GM10847 (cell line): ENCODE measurements around the gene XCR1.

Source experiments
- POLR2A ChIP-seq: IDR thresholded peaks from 2 replicates; pipeline ENCODE4 v1.6.1; 2011; ENCODE audit not compliant: insufficient read length; ENCODE audit errors: extremely low read depth

The XCR1 gene

GRCh38 chr3:46027021-46027705, at the start of gene XCR1:
Gene XCR1, minus strand, starts transcription at chr3:46027483. Its CDS starts 5,536 bp downstream, at chr3:46021947.
- no peak for TF ChIP-seq POLR2A

- no peak for TF ChIP-seq POLR2A
These were observed 49.3 kb upstream of the XCR1 start for GRCh38 chr3:46076606-46077005.

- no peak for TF ChIP-seq POLR2A
These were observed 48.5 kb upstream of the XCR1 start for GRCh38 chr3:46075816-46076215.

- no peak for TF ChIP-seq POLR2A
These were observed 44.1 kb upstream of the XCR1 start for GRCh38 chr3:46071222-46071858.

GRCh38 chr3:46070595-46071093, 43.4 kb upstream of the XCR1 start:
- no peak for TF ChIP-seq POLR2A

- TF ChIP-seq POLR2A, result no peak
These were observed 41.2 kb upstream of the XCR1 start for GRCh38 chr3:46068501-46068900.

GRCh38 chr3:46067401-46067800, 40.1 kb upstream of the XCR1 start:
- TF ChIP-seq POLR2A, result no peak

GRCh38 chr3:46065750-46066256, 38.5 kb upstream of the XCR1 start:
- no peak for TF ChIP-seq POLR2A

- TF ChIP-seq POLR2A, result no peak
These were observed 38.0 kb upstream of the XCR1 start for GRCh38 chr3:46065294-46065705.

GRCh38 chr3:46062679-46063078, 35.4 kb upstream of the XCR1 start:
- TF ChIP-seq POLR2A, result no peak

- no peak for TF ChIP-seq POLR2A
These were observed 34.6 kb upstream of the XCR1 start for GRCh38 chr3:46061887-46062286.

- no peak for TF ChIP-seq POLR2A
These were observed 33.9 kb upstream of the XCR1 start for GRCh38 chr3:46061108-46061720.

- TF ChIP-seq POLR2A, result no peak
These were observed 33.3 kb upstream of the XCR1 start for GRCh38 chr3:46060551-46060950.

GRCh38 chr3:46059432-46059831, 32.1 kb upstream of the XCR1 start:
- TF ChIP-seq POLR2A, result no peak

- no peak for TF ChIP-seq POLR2A
These were observed 31.7 kb upstream of the XCR1 start for GRCh38 chr3:46058981-46059380.

GRCh38 chr3:46057716-46058115, 30.4 kb upstream of the XCR1 start:
- no peak for TF ChIP-seq POLR2A
